ENCODE results near the gene PLEKHH2. TPM values are rescaled to one million over a fixed set of nuclear protein-coding genes. Genes with fewer than 3 reads are reported as not detected.

The PLEKHH2 gene
- total RNA-seq, 1 donor from 2014 or later: 2.1 TPM

DNA sequence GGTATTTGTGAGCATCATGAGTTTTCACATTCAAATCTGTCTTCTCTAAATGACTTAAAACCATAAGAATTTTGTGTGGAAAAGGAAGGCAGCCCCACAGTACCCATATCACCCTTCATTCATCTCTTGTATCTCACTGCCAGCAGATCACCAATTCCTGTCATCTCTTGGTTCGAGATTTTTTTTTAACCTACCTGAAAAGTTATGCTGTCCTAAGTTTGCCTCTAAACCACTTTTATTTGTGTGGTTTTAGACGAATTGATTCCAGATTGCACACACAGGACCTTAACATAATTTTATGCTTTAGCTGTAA, 169.6 kb downstream of the PLEKHH2 start:
- TF ChIP-seq, protein P1, sequence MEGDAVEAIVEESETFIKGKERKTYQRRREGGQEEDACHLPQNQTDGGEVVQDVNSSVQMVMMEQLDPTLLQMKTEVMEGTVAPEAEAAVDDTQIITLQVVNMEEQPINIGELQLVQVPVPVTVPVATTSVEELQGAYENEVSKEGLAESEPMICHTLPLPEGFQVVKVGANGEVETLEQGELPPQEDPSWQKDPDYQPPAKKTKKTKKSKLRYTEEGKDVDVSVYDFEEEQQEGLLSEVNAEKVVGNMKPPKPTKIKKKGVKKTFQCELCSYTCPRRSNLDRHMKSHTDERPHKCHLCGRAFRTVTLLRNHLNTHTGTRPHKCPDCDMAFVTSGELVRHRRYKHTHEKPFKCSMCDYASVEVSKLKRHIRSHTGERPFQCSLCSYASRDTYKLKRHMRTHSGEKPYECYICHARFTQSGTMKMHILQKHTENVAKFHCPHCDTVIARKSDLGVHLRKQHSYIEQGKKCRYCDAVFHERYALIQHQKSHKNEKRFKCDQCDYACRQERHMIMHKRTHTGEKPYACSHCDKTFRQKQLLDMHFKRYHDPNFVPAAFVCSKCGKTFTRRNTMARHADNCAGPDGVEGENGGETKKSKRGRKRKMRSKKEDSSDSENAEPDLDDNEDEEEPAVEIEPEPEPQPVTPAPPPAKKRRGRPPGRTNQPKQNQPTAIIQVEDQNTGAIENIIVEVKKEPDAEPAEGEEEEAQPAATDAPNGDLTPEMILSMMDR (conservative IDR thresholded peaks at IDR 0.05): no peak
- H3K36me3 Mint-ChIP-seq (ENCODE audit: low read depth): peaks cover 4% of the 10 kb centered on the region
- no peak overlapping the region for H3K4me3 Mint-ChIP-seq
- DNase-seq (ENCODE audit: low read depth, low spot score): no peak
- no peaks in the 10 kb centered on the region for H3K9me3 Mint-ChIP-seq
- H3K4me1 Mint-ChIP-seq: no peaks in the 10 kb centered on the region
- no peak overlapping the region for H3K27ac Mint-ChIP-seq (ENCODE audit: unreplicated experiment)
- H3K27me3 Mint-ChIP-seq (ENCODE audit: low read depth): no peaks in the 10 kb centered on the region

DNA sequence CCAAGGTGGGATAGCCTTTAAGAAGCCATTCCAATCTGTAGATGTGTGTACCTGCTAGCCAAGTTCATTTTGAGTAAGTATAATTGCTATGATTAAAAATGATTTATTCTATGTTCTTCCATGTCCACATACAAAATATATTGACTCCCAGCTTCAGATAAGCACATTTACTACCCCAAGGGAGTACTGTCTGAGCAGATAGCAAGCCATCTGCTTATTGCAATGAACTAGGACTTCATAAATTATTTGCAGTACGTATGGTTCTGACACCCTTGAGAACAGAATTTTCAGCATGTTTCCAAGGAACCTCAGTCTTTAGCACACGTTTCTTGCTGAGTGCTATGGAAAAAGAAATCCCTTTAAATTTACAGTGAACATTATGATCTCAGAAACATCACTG, 173.4 kb downstream of the PLEKHH2 start:
- no peaks in the 10 kb centered on the region for H3K4me1 Mint-ChIP-seq
- no peak overlapping the region for H3K27ac Mint-ChIP-seq (ENCODE audit: unreplicated experiment)
- no peak for DNase-seq (ENCODE audit: low read depth, low spot score)
- H3K9me3 Mint-ChIP-seq: peaks cover 1% of the 10 kb centered on the region
- TF ChIP-seq, protein P1 (conservative IDR thresholded peaks at IDR 0.05): no peak
- H3K27me3 Mint-ChIP-seq (ENCODE audit: low read depth): no peaks in the 10 kb centered on the region
- H3K36me3 Mint-ChIP-seq (ENCODE audit: low read depth): peaks cover 5% of the 10 kb centered on the region
- no peak overlapping the region for H3K4me3 Mint-ChIP-seq

DNA sequence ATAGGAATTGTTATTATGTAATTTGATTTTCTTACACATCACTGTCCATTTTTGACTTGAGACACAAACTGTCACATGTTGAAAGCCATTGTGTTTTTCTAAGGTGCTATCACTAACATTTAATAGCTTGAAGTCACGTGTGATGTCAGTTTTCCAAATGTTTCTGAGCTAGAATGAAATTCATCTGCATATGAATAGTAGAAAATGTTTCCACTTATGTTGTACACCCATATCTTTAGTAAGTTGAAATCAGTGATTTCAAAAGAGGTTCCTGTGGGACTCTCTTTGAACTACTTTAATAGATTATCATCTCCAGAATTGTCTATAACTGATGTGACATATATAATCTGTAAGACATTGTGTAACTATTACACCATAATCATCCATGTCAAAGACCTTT, 173.8 kb downstream of the PLEKHH2 start:
- Mint-ChIP-seq H3K27me3 (ENCODE audit: low read depth) (no peaks in the 10 kb centered on the region), H3K27ac (ENCODE audit: unreplicated experiment) (no peak overlapping the region), H3K4me1 (no peaks in the 10 kb centered on the region), H3K9me3 (peaks cover 4% of the 10 kb centered on the region), H3K4me3 (no peak overlapping the region), H3K36me3 (ENCODE audit: low read depth) (peaks cover 6% of the 10 kb centered on the region)
- DNase-seq (ENCODE audit: low read depth, low spot score): no peak
- TF ChIP-seq, protein P1 (conservative IDR thresholded peaks at IDR 0.05): no peak

DNA sequence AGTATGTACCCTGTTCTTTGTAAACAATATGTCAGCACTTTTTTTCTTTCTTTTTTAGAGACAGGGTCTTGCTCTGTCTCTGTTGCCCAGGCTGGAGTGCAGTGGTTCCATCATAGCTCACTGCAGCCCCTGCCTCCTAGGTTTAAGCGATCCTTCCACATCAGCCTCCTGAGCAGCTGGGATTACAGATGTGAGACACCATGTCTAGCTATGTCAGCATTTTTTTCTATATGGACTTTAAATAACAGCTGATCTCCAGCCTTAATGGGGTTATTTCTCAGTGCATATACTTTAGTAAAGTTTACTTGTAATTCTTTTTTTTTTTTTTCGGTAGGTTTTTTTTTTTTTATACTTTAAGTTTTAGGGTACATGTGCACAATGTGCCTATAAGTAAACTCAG, 174.9 kb downstream of the PLEKHH2 start:
- TF ChIP-seq, protein P1 (conservative IDR thresholded peaks at IDR 0.05): no peak
- H3K27ac Mint-ChIP-seq (ENCODE audit: unreplicated experiment): no peak overlapping the region
- H3K27me3 Mint-ChIP-seq (ENCODE audit: low read depth): no peaks in the 10 kb centered on the region
- H3K4me1 Mint-ChIP-seq: peaks cover 3% of the 10 kb centered on the region
- DNase-seq (ENCODE audit: low read depth, low spot score): no peak
- H3K4me3 Mint-ChIP-seq: no peak overlapping the region
- peaks cover 7% of the 10 kb centered on the region for H3K9me3 Mint-ChIP-seq
- peaks cover 9% of the 10 kb centered on the region for H3K36me3 Mint-ChIP-seq (ENCODE audit: low read depth)

DNA sequence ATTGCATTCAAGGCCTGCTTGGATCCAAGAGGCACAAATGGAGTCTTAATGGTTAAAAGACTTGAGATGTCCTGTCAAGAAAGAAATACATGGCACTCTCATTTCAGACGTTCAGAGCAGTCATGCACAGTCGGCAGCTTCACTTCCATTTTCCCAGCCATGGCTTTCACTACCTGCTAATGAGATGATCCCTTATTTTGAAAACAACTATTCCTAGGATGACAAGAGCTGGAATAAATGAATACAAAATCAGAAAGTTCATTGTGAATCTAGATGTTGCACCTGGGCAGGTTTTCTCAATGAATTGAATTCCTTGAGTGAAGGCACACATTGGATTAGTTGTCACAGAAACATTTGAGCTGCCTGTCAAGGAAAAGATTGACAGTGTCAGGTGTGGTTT, 175.9 kb downstream of the PLEKHH2 start:
- Mint-ChIP-seq H3K27me3 (ENCODE audit: low read depth) (no peaks in the 10 kb centered on the region), H3K27ac (ENCODE audit: unreplicated experiment) (no peak overlapping the region), H3K4me3 (no peak overlapping the region), H3K9me3 (peaks cover 7% of the 10 kb centered on the region), H3K4me1 (peaks cover 3% of the 10 kb centered on the region), H3K36me3 (ENCODE audit: low read depth) (peaks cover 9% of the 10 kb centered on the region)
- no peak for DNase-seq (ENCODE audit: low read depth, low spot score)
- TF ChIP-seq, protein P1 (conservative IDR thresholded peaks at IDR 0.05): no peak

DNA sequence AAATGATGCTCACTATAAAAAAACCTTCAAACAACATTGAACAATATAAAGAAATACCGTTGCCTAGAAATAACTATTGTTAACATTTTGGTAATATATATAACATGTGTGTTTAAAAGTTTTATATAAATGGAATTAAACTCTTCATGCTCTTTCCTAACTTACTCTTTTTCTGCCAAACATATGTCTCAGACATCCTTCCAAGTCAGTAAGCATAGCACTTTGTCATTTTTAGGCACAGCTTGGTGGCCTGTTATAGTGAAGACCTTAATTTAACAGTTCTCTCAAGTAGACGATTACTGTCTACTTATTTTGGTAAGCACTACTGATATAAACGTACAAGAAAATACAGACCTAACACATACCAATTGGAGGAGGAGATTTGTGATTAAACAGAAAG, 177.7 kb downstream of the PLEKHH2 start:
- H3K36me3 Mint-ChIP-seq (ENCODE audit: low read depth): peaks cover 9% of the 10 kb centered on the region

More for the DNA sequence above, 177.7 kb downstream of the PLEKHH2 start:
- peaks cover 7% of the 10 kb centered on the region for H3K9me3 Mint-ChIP-seq
- peaks cover 3% of the 10 kb centered on the region for H3K4me1 Mint-ChIP-seq
- H3K27ac Mint-ChIP-seq (ENCODE audit: unreplicated experiment): no peak overlapping the region
- no peak overlapping the region for H3K4me3 Mint-ChIP-seq
- H3K27me3 Mint-ChIP-seq (ENCODE audit: low read depth): no peaks in the 10 kb centered on the region
- DNase-seq (ENCODE audit: low read depth, low spot score): no peak
- TF ChIP-seq, protein P1 (conservative IDR thresholded peaks at IDR 0.05): no peak
